PC-3 (cell line): ENCODE measurements around the gene TULP3. TPM values are rescaled to one million over a fixed set of nuclear protein-coding genes. Genes with fewer than 3 reads are reported as not detected.

Experiments
- ATAC-seq: fragments of 200-7000 bp; cut with Tn5 transposase; 2 replicates; pipeline ENCODE4 v1.9.1; 2020; ENCODE audit warnings: mild to moderate bottlenecking, moderate library complexity
- BruUV-seq: library from RNA; stranded (reverse); fragments of 400-500 nt; replicated peaks from 2 replicates; lab custom pipeline; 2021; lab: Mats Ljungman, UMichigan
- CTCF ChIA-PET: fragments of 300-600 bp; sonication (Branson Sonifier 250); formaldehyde crosslinking; loops from one replicate; lab custom pipeline; 2022; ENCODE audit warnings: antibody characterized with exemption; lab: Charles Lee
- POLR2A ChIA-PET: fragments of 300-600 bp; sonication (Branson Sonifier 250); formaldehyde crosslinking; loops from one replicate; lab custom pipeline; 2022; ENCODE audit warnings: antibody characterized with exemption; ENCODE audit not compliant: unreplicated experiment; lab: Charles Lee
- DNase-seq: peaks from one replicate; pipeline ENCODE4 v3.0.0-alpha.2; 2015
- H2AFZ ChIP-seq: fragments of 300-600 bp; sonication (generic); 2 replicates; pipeline ENCODE4 v1.6.0; 2016; ENCODE audit warnings: antibody characterized with exemption, low read length
- H3F3A ChIP-seq: fragments of 300-600 bp; sonication (generic); one replicate; pipeline ENCODE4 v1.6.0; 2017; ENCODE audit warnings: antibody characterized with exemption, low read length, control low read depth, mild to moderate bottlenecking; ENCODE audit not compliant: unreplicated experiment
- H3K27ac ChIP-seq: fragments of 300-600 bp; sonication (generic); 2 replicates; pipeline ENCODE4 v1.5.1; 2016; ENCODE audit warnings: mild to moderate bottlenecking, low read length
- H3K27me3 ChIP-seq: fragments of 300-600 bp; sonication (generic); 2 replicates; pipeline ENCODE4 v1.6.1; 2016; ENCODE audit warnings: low read length, mixed read lengths
- H3K36me3 ChIP-seq: fragments of 300-600 bp; sonication (generic); 2 replicates; pipeline ENCODE4 v1.6.1; 2016; ENCODE audit warnings: low read depth, mixed run types, low read length, mixed read lengths
- H3K4me1 ChIP-seq: fragments of 300-600 bp; sonication (generic); 2 replicates; pipeline ENCODE4 v1.5.1; 2016; ENCODE audit warnings: low read length; ENCODE audit not compliant: insufficient read depth
- H3K4me2 ChIP-seq: fragments of 300-600 bp; sonication (generic); 2 replicates; pipeline ENCODE4 v1.6.0; 2016; ENCODE audit warnings: low read length
- H3K4me3 ChIP-seq: fragments of 300-600 bp; sonication (generic); 2 replicates; pipeline ENCODE4 v1.5.1; 2016; ENCODE audit warnings: mild to moderate bottlenecking, low read length, mixed read lengths
- H3K79me2 ChIP-seq: fragments of 300-600 bp; sonication (generic); 2 replicates; pipeline ENCODE4 v1.6.1; 2017; ENCODE audit warnings: low read length, mixed read lengths
- H3K9ac ChIP-seq: fragments of 300-600 bp; sonication (generic); 2 replicates; pipeline ENCODE4 v1.6.0; 2016; ENCODE audit warnings: mild to moderate bottlenecking, low read length
- H3K9me2 ChIP-seq: fragments of 300-600 bp; sonication (generic); replicated peaks from 2 replicates; pipeline ENCODE4 v1.6.1; 2016; ENCODE audit warnings: mixed run types, low read length, mixed read lengths
- H3K9me3 ChIP-seq: fragments of 300-600 bp; sonication (generic); 2 replicates; pipeline ENCODE4 v1.6.1; 2016; ENCODE audit warnings: low read length, mixed read lengths
- H4K20me1 ChIP-seq: fragments of 300-600 bp; sonication (generic); 2 replicates; pipeline ENCODE4 v1.6.1; 2016; ENCODE audit warnings: low read length, mixed read lengths
- EZH2 ChIP-seq: fragments of 300-600 bp; sonication (generic); IDR thresholded peaks from one replicate; pipeline ENCODE4 v1.6.1; 2017; ENCODE audit warnings: antibody characterized with exemption, mild to moderate bottlenecking, low read length; ENCODE audit not compliant: unreplicated experiment
- EZH2phosphoT487 ChIP-seq: fragments of 300-600 bp; sonication (generic); IDR thresholded peaks from 2 replicates; pipeline ENCODE4 v1.6.1; 2018; ENCODE audit warnings: mild to moderate bottlenecking, antibody characterized with exemption, low read length, borderline replicate concordance
- intact Hi-C: fragments of 100-400 bp; cut with micrococcal nuclease; formaldehyde crosslinking; loops from 2 replicates; pipeline ENCODE4 v1.9.0; 2023
- total RNA-seq: library from RNA; depleted of rRNA; stranded (reverse); fragments of >200 nt; gene quantifications from 2 replicates; pipeline ENCODE4 v1.2.3, GENCODE V29; 2014
- TF ChIP-seq, protein P1 (sequence below): fragments of 300-600 bp; sonication (generic); conservative IDR thresholded peaks from 2 replicates; pipeline ENCODE4 v1.5.1; 2017; ENCODE audit warnings: antibody characterized with exemption, low read depth, mild to moderate bottlenecking, low read length

The TULP3 gene
- total RNA-seq, 1 experiment from 2014 or later = 22.6 TPM

DNA sequence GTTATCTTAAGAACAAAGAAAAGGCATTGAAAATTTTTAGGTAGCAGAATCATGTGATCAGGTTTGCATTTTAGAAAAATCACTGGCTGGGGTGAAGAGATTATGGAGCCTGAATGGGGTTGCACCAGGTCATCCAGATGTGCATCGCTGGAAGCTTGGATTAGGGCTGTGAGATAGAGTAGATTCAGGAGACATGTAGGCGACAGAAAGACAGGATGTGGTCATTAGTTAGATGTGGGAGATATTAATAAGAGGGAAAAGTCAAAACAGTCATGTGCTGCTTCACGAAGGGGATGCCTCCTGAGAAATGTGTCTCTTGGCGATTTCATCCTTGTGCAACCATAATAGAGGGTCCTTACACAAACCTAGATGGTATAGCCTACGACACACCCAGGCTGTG lies 93.6 kb downstream of the TULP3 start:
- H3K79me2 ChIP-seq = no peaks in the 10 kb centered on the region
- BruUV-seq = no TSS peak

DNA sequence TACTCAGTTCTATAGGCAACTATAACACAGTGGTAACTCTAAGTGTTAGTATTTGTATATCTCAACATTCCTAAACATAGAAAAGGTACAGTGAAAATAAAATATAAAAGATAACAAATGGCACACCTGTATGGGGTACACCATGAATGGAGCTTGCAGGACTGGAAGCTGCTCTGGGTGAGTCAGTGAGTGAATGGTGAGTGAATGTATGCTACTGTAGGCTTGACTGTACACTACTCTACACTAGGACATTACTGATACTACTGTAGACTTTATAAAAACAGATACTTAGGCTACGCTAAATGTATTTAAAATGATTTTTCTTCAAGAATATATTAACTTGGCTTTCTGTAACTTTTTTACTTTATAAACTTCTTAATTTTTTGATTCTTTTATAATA lies 94.0 kb downstream of the TULP3 start:
- no peaks in the 10 kb centered on the region for H4K20me1 ChIP-seq
- H2AFZ ChIP-seq = no peak overlapping the region
- H3K4me2 ChIP-seq = no peak overlapping the region
- POLR2A ChIA-PET = no interaction called here
- H3K4me3 ChIP-seq = no peak overlapping the region
- intact Hi-C loops = no loop called here
- DNase-seq (no peak), ATAC-seq (no peak)
- no TSS peak for BruUV-seq
- H3K9ac ChIP-seq = no peak overlapping the region
- no peaks in the 10 kb centered on the region for H3K4me1 ChIP-seq
- H3K9me3 ChIP-seq = no peaks in the 10 kb centered on the region
- H3F3A ChIP-seq = no peaks in the 10 kb centered on the region
- H3K27ac ChIP-seq = no peak overlapping the region
- H3K79me2 ChIP-seq = no peaks in the 10 kb centered on the region
- CTCF ChIA-PET = no interaction called here
- H3K27me3 ChIP-seq = no peaks in the 10 kb centered on the region
- no peaks in the 10 kb centered on the region for H3K36me3 ChIP-seq
- TF ChIP-seq, protein P1, sequence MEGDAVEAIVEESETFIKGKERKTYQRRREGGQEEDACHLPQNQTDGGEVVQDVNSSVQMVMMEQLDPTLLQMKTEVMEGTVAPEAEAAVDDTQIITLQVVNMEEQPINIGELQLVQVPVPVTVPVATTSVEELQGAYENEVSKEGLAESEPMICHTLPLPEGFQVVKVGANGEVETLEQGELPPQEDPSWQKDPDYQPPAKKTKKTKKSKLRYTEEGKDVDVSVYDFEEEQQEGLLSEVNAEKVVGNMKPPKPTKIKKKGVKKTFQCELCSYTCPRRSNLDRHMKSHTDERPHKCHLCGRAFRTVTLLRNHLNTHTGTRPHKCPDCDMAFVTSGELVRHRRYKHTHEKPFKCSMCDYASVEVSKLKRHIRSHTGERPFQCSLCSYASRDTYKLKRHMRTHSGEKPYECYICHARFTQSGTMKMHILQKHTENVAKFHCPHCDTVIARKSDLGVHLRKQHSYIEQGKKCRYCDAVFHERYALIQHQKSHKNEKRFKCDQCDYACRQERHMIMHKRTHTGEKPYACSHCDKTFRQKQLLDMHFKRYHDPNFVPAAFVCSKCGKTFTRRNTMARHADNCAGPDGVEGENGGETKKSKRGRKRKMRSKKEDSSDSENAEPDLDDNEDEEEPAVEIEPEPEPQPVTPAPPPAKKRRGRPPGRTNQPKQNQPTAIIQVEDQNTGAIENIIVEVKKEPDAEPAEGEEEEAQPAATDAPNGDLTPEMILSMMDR = no peak
- no peak for TF ChIP-seq EZH2
- TF ChIP-seq EZH2phosphoT487 = no peak
- no peaks in the 10 kb centered on the region for H3K9me2 ChIP-seq

More for the DNA sequence above, 93.6 kb downstream of the TULP3 start:
- no peaks in the 10 kb centered on the region for H3K4me1 ChIP-seq
- intact Hi-C loops = no loop called here
- H3K9ac ChIP-seq = no peak overlapping the region
- CTCF ChIA-PET = no interaction called here
- TF ChIP-seq, protein P1 = no peak
- TF ChIP-seq EZH2phosphoT487 (no peak), EZH2 (no peak)
- no peak for ATAC-seq
- no peaks in the 10 kb centered on the region for H3K36me3 ChIP-seq
- H3K4me3 ChIP-seq = no peak overlapping the region
- no peaks in the 10 kb centered on the region for H3K9me3 ChIP-seq
- no peak overlapping the region for H3K27ac ChIP-seq
- H3K4me2 ChIP-seq = no peak overlapping the region
- POLR2A ChIA-PET = no interaction called here
- no peaks in the 10 kb centered on the region for H4K20me1 ChIP-seq
- DNase-seq = no peak
- H3K9me2 ChIP-seq = no peaks in the 10 kb centered on the region
- no peaks in the 10 kb centered on the region for H3F3A ChIP-seq
- no peaks in the 10 kb centered on the region for H3K27me3 ChIP-seq
- no peak overlapping the region for H2AFZ ChIP-seq

DNA sequence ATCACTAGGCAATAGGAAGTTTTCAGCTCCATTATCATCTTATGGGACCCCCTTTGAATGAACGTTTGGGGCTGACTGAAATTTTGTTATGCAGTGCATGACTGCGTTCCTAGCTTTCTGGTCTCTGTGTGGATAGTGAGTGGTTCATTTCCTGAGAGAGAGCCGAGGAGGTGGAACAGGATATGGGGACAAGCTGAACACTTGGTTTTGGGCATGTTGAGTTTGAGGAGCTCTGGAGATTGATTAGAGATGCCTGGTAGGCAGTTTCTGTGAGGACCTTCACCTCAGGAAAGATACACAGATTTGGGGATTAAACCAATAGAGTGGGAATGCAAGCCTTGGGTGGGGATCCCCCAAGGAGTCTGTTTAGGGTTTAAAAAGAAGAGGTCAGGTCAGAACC lies 96.2 kb downstream of the TULP3 start:
- TF ChIP-seq, protein P1 = no peak
- no peak for TF ChIP-seq EZH2phosphoT487
- no peak for TF ChIP-seq EZH2
- Histone ChIP-seq H3K9ac (no peak overlapping the region), H3K4me2 (no peak overlapping the region), H3K9me3 (no peaks in the 10 kb centered on the region), H3K36me3 (no peaks in the 10 kb centered on the region), H3K27me3 (no peaks in the 10 kb centered on the region), H3K9me2 (no peaks in the 10 kb centered on the region), H2AFZ (no peak overlapping the region), H3F3A (no peaks in the 10 kb centered on the region), H3K4me1 (no peaks in the 10 kb centered on the region), H3K27ac (no peak overlapping the region), H3K79me2 (no peaks in the 10 kb centered on the region), H4K20me1 (no peaks in the 10 kb centered on the region), H3K4me3 (no peak overlapping the region)
- DNase-seq (no peak), ATAC-seq (no peak)
- POLR2A ChIA-PET = interaction anchor here (0.6 kb wide), 1 partner anchor 109 kb away, joined by 4 read pairs; no protein-coding TSS in a partner anchor
- BruUV-seq = no TSS peak
- CTCF ChIA-PET = interaction anchor here (0.5 kb wide), 1 partner anchor 16 kb away, joined by 7 read pairs; no protein-coding TSS in a partner anchor
- intact Hi-C loops = no loop called here
